ENCODE results near the gene SYTL2.

The SYTL2 gene

GRCh38 chr11:85723088-85723487 is 87.9 kb downstream of the SYTL2 start:
- TF ChIP-seq, protein P1, sequence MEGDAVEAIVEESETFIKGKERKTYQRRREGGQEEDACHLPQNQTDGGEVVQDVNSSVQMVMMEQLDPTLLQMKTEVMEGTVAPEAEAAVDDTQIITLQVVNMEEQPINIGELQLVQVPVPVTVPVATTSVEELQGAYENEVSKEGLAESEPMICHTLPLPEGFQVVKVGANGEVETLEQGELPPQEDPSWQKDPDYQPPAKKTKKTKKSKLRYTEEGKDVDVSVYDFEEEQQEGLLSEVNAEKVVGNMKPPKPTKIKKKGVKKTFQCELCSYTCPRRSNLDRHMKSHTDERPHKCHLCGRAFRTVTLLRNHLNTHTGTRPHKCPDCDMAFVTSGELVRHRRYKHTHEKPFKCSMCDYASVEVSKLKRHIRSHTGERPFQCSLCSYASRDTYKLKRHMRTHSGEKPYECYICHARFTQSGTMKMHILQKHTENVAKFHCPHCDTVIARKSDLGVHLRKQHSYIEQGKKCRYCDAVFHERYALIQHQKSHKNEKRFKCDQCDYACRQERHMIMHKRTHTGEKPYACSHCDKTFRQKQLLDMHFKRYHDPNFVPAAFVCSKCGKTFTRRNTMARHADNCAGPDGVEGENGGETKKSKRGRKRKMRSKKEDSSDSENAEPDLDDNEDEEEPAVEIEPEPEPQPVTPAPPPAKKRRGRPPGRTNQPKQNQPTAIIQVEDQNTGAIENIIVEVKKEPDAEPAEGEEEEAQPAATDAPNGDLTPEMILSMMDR (IDR thresholded peaks at IDR 0.05): no peak

- TF ChIP-seq, protein P1 (IDR thresholded peaks at IDR 0.05): no peak
Observed at GRCh38 chr11:85721191-85721590, 89.8 kb downstream of the SYTL2 start.

GRCh38 chr11:85718991-85719807 is 91.7 kb downstream of the SYTL2 start:
- TF ChIP-seq, protein P1 (IDR thresholded peaks at IDR 0.05): no peak

GRCh38 chr11:85718126-85718943 is 92.6 kb downstream of the SYTL2 start:
- TF ChIP-seq, protein P1 (IDR thresholded peaks at IDR 0.05): no peak

DNA sequence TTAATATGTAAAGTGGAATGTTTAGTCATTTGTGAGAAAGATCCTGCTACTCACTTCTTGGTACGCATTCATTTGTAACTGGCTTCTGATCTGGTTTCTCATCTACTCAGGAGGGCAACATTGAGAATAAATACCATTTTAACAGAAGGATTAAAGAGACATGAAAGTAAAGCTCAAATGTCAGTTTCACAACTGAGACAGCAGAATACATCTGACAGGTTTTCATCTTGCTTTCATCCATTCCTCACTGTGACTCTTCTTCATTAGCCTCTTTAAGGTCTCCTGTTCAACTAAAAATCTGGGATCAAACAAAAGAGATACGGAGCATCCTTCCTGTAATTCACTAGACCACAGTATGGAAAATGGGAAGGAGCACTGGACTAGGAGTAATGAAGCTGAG is 93.5 kb downstream of the SYTL2 start:
- TF ChIP-seq, protein P1 (IDR thresholded peaks at IDR 0.05): no peak

DNA sequence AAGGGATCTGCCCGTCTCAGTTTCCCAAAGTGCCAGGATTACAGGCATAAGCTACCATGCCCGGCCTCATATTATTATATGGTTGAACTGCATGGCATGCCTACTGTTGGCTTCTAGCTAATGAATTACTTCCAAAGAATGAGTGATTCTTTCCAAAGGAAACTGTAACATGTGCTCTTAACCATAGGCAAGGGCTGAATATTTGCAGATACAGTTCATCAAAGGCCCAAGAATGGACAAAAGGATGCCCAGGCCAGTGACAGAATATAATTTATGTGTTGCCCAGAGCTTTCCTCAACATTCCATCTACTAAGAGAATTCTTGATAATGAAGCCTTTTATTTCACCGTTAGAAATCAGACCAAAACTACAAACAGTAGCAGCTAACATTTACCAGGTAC is 98.0 kb downstream of the SYTL2 start:
- TF ChIP-seq, protein P1 (IDR thresholded peaks at IDR 0.05): no peak

- TF ChIP-seq, protein P1 (IDR thresholded peaks at IDR 0.05): no peak
Observed at GRCh38 chr11:85710917-85711316, 100.0 kb downstream of the SYTL2 start.

All from LNCAP (cell line).